Left ventricle myocardium inferior (tissue), 1 donor: ENCODE results near the gene CTNS. TPM values are rescaled to one million over a fixed set of nuclear protein-coding genes. Genes with fewer than 3 reads are reported as not detected.
A peak's percentile ranks its signal among the peaks of the same experiment; 100 is the strongest.

ENCODE experiments used
- DNase-seq: peaks from one replicate; pipeline ENCODE4 v3.0.0-alpha.2; 2020
- H3K27ac ChIP-seq: fragments of 200-600 bp; replicated peaks from 2 replicates; pipeline ENCODE4 v1.8.0; 2021
- H3K27me3 ChIP-seq: fragments of 200-600 bp; 2 replicates; pipeline ENCODE4 v1.8.0; 2021; ENCODE audit warnings: low read depth
- H3K36me3 ChIP-seq: fragments of 200-600 bp; 2 replicates; pipeline ENCODE4 v1.8.0; 2021
- H3K4me1 ChIP-seq: fragments of 200-600 bp; 2 replicates; pipeline ENCODE4 v1.8.0; 2021
- H3K4me3 ChIP-seq: fragments of 200-600 bp; 2 replicates; pipeline ENCODE4 v1.8.0; 2021; ENCODE audit warnings: mild to moderate bottlenecking, moderate library complexity
- H3K9me3 ChIP-seq: fragments of 200-600 bp; replicated peaks from 2 replicates; pipeline ENCODE4 v1.8.0; 2021
- intact Hi-C: fragments of 100-400 bp; cut with micrococcal nuclease; formaldehyde crosslinking; loops from one replicate; pipeline ENCODE4 v1.11.0; 2022
- total RNA-seq: library from RNA; stranded (reverse); fragmentation: NEBNext Ultra II Directional; extraction: Animal tissue kit (Norgen Biotek cat#: 25700); gene quantifications from one replicate; pipeline ENCODE4 v1.2.1, GENCODE V29; 2021
- TF ChIP-seq, protein P1 (sequence below): fragments of 200-600 bp; IDR thresholded peaks from 2 replicates; pipeline ENCODE4 v1.8.0; 2021; ENCODE audit warnings: antibody characterized with exemption, mild to moderate bottlenecking, borderline replicate concordance
- donor health status: DM: no; HTN: yes; CAD: no; lungs with severe emphysema.

Gene CTNS
- total RNA-seq, 1 donor from 2014 or later: 6.2 TPM

DNA sequence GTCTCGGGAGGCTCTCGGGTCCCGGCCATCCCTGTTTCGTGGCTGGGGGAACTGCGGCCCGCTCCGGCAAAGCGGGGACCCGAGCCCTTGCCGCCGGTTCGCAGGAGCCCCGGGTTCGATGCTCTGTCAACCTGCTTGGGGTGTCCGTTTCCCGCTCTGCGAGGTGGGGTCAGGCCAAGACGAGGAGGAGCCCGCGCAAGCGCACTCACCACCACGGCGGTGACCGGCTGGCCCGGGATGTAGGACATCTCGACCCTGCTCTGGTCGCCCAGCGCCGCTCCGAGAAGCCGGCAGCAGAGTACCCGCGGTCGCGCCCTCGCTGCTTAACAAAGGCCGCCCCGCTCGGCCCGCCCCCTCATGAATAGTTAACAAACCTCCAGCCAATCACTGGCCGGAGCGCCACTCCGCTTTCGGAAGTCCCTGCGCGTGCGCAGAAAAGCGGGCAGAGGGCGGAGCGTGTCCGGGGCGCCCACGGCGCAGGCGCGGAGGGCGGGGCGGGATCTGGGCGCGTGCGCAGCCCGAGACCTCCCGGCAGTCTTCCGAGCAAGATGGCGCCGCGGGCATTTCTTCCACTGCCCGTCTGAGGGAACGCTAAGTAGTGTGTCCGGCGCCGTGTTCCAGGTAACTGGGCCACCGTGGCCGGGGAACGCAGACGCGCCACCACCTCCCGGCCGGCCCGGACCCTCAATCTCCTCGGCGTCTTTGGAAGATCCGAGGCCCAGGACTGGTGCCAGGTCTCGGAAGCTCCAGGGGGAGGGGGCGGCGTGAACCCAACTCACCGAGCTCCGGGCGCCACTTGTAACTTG lies 31.9 kb downstream of the CTNS start, which contains the start of the genes EMC6 and TAX1BP3:
Gene EMC6, plus strand, starts transcription at position 534 of the 806 bp plus-strand sequence. CDS start 335 bp downstream, outside the sequence.
Gene TAX1BP3, minus strand, starts transcription at position 300 of the 806 bp plus-strand sequence. Its CDS starts 52 bp downstream, at position 248.
- H3K36me3 ChIP-seq: peaks cover 16% of the 10 kb centered on the region
- peak; percentile 99 for DNase-seq
- H3K27ac ChIP-seq: peak within 1 kb of the TSS; percentile 100
- peaks cover 63% of the 10 kb centered on the region for H3K4me1 ChIP-seq
- TF ChIP-seq, protein P1, sequence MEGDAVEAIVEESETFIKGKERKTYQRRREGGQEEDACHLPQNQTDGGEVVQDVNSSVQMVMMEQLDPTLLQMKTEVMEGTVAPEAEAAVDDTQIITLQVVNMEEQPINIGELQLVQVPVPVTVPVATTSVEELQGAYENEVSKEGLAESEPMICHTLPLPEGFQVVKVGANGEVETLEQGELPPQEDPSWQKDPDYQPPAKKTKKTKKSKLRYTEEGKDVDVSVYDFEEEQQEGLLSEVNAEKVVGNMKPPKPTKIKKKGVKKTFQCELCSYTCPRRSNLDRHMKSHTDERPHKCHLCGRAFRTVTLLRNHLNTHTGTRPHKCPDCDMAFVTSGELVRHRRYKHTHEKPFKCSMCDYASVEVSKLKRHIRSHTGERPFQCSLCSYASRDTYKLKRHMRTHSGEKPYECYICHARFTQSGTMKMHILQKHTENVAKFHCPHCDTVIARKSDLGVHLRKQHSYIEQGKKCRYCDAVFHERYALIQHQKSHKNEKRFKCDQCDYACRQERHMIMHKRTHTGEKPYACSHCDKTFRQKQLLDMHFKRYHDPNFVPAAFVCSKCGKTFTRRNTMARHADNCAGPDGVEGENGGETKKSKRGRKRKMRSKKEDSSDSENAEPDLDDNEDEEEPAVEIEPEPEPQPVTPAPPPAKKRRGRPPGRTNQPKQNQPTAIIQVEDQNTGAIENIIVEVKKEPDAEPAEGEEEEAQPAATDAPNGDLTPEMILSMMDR: no peak
- no peaks in the 10 kb centered on the region for H3K27me3 ChIP-seq
- no peaks in the 10 kb centered on the region for H3K9me3 ChIP-seq
- intact Hi-C loops: no loop called here
- peak within 1 kb of the TSS; percentile 89 for H3K4me3 ChIP-seq

DNA sequence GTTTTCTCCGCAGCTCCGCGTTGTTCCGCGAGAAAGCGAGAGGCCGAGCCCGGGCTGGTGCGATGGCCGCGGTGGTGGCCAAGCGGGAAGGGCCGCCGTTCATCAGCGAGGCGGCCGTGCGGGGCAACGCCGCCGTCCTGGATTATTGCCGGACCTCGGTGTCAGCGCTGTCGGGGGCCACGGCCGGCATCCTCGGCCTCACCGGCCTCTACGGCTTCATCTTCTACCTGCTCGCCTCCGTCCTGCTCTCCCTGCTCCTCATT lies 32.5 kb downstream of the CTNS start:
- Histone ChIP-seq H3K9me3 (no peaks in the 10 kb centered on the region), H3K4me1 (peaks cover 62% of the 10 kb centered on the region), H3K27me3 (no peaks in the 10 kb centered on the region), H3K4me3 (peak overlapping the region; percentile 89), H3K27ac (peak overlapping the region; percentile 100), H3K36me3 (peaks cover 10% of the 10 kb centered on the region)
- no peak for DNase-seq
- intact Hi-C loops: no loop called here
- TF ChIP-seq, protein P1: no peak

DNA sequence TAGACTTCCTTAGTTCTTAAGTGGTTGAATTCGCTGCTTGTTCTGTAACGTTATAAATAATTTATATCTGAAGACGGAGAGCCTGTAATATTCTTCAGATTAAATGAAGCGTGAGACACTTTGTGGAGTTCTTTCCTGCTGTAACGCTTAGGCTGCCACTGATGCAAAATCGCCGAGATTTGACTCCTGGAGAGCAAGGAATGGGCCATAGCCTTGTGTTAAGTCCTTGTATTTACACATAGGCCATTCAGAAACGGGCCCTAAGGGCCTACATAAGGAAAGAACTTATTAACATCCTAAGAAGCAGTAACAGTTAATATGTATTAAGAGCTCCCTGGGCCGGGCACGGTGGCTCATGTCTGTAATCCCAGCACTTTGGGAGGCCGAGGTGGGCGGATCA lies 33.0 kb downstream of the CTNS start:
- intact Hi-C loops: no loop called here
- Histone ChIP-seq H3K27me3 (no peaks in the 10 kb centered on the region), H3K4me1 (peaks cover 57% of the 10 kb centered on the region), H3K36me3 (peaks cover 5% of the 10 kb centered on the region), H3K27ac (no peak overlapping the region), H3K4me3 (peak overlapping the region; percentile 89), H3K9me3 (no peaks in the 10 kb centered on the region)
- TF ChIP-seq, protein P1: no peak
- no peak for DNase-seq

DNA sequence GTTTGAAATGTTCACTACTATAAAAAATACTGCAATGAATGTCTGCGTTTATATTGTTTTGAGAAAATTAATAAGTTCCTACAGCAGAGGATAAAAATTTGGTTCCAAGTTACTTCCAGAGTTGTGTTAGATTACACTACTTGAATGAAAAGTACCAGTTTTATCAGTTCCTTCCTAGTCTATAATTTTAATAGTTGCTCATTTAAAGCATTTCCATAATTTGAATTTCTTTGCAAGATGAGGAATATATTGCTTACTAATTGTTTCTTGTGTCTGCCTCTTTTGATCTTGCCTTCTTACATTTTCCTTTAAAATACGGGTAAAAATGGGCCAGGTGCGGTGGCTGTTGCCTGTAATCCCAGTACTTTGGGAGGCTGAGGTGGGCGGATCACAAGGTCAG lies 36.0 kb downstream of the CTNS start:
- Histone ChIP-seq H3K9me3 (no peaks in the 10 kb centered on the region), H3K27ac (no peak overlapping the region), H3K27me3 (no peaks in the 10 kb centered on the region), H3K4me3 (no peak overlapping the region), H3K36me3 (no peaks in the 10 kb centered on the region), H3K4me1 (peaks cover 27% of the 10 kb centered on the region)
- intact Hi-C loops: no loop called here
- TF ChIP-seq, protein P1: no peak
- no peak for DNase-seq

DNA sequence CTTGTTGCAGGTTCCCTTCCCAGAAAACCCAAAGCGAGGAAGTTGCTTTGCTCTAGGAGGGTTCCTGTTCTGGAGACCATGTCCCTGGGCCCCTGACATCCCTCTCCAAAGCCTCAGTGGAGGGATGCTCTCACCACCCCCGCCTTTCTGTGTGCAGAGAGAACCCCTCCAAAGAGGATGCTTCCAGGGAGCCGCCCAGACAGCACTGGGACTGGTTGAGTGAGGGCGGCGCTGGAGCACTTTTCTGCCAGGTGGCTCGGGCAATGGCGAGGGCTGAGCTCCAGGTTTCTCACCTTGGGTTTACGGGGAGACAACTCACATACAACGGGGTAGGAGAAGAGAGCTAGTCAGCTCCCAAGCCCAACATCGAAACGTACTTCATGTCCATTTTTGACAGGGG lies 39.3 kb downstream of the CTNS start:
- H3K36me3 ChIP-seq: no peaks in the 10 kb centered on the region
- H3K27me3 ChIP-seq: no peaks in the 10 kb centered on the region
- H3K9me3 ChIP-seq: no peaks in the 10 kb centered on the region
- TF ChIP-seq, protein P1: no peak
- no peak for DNase-seq
- H3K4me1 ChIP-seq: no peaks in the 10 kb centered on the region
- no peak overlapping the region for H3K4me3 ChIP-seq
- intact Hi-C loops: no loop called here
- no peak overlapping the region for H3K27ac ChIP-seq
